ENCODE results near the gene RPUSD3. TPM values are rescaled to one million over a fixed set of nuclear protein-coding genes. Genes with fewer than 3 reads are reported as not detected.

Gene RPUSD3
- total RNA-seq, 1 experiment from 2014 or later = 53.2 TPM

GRCh38 chr3:9791790-9792404 is 51.9 kb downstream of the RPUSD3 start:
- H3K4me3 ChIP-seq = peak overlapping the region; percentile 84
- H3K79me2 ChIP-seq (ENCODE audit: low read depth) = peaks cover 52% of the 10 kb centered on the region
- DNase-seq = no peak
- H3K36me3 ChIP-seq (ENCODE audit: low read depth) = peaks cover 27% of the 10 kb centered on the region; the same call in 1 of the 2 replicates
- no peaks in the 10 kb centered on the region for H3K9me2 ChIP-seq (ENCODE audit: insufficient read depth)
- intact Hi-C loops (cut with micrococcal nuclease; ENCODE audit: unreplicated experiment) = loop anchor here (2.0 to 5.0 kb wide), 3 partner anchors 41 to 141 kb away; partner anchors contain the start of genes BRPF1 and CRELD1
- peak overlapping the region; percentile 89; the same call in 1 of the 2 replicates for H3K27ac ChIP-seq
- no peak for TF ChIP-seq EZH2 (IDR thresholded peaks at IDR 0.05; ENCODE audit: low read depth)
- TF ChIP-seq, protein P1, sequence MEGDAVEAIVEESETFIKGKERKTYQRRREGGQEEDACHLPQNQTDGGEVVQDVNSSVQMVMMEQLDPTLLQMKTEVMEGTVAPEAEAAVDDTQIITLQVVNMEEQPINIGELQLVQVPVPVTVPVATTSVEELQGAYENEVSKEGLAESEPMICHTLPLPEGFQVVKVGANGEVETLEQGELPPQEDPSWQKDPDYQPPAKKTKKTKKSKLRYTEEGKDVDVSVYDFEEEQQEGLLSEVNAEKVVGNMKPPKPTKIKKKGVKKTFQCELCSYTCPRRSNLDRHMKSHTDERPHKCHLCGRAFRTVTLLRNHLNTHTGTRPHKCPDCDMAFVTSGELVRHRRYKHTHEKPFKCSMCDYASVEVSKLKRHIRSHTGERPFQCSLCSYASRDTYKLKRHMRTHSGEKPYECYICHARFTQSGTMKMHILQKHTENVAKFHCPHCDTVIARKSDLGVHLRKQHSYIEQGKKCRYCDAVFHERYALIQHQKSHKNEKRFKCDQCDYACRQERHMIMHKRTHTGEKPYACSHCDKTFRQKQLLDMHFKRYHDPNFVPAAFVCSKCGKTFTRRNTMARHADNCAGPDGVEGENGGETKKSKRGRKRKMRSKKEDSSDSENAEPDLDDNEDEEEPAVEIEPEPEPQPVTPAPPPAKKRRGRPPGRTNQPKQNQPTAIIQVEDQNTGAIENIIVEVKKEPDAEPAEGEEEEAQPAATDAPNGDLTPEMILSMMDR (conservative IDR thresholded peaks at IDR 0.05) = no peak
- H3K4me2 ChIP-seq = peak overlapping the region; percentile 88
- BruUV-seq (replicated peaks) = TSS peak; percentile 71
- CTCF ChIA-PET = no interaction called here
- H3K4me1 ChIP-seq (replicated peaks; ENCODE audit: insufficient read depth) = peaks cover 16% of the 10 kb centered on the region
- no peaks in the 10 kb centered on the region for H3K27me3 ChIP-seq (ENCODE audit: insufficient read depth, low read depth)
- no peaks in the 10 kb centered on the region for H3K9me3 ChIP-seq (ENCODE audit: insufficient read depth, low read depth)
- H2AFZ ChIP-seq = peak overlapping the region; percentile 87
- H4K20me1 ChIP-seq (ENCODE audit: insufficient read depth) = peaks cover 25% of the 10 kb centered on the region
- H3F3A ChIP-seq (ENCODE audit: insufficient read depth, low read depth) = peaks cover 14% of the 10 kb centered on the region; the same call in 1 of the 2 replicates
- POLR2A ChIA-PET (ENCODE audit: unreplicated experiment) = interaction anchor here (1.0 kb wide), 1 partner anchor 52 kb away, joined by 8 read pairs; the partner anchor contains the start of gene RPUSD3

GRCh38 chr3:9791127-9791526 is 52.7 kb downstream of the RPUSD3 start:
- no peak overlapping the region for H3K27ac ChIP-seq
- H3K4me2 ChIP-seq = peak overlapping the region; percentile 88
- H3K27me3 ChIP-seq (ENCODE audit: insufficient read depth, low read depth) = no peaks in the 10 kb centered on the region
- peak overlapping the region; percentile 84; the same call in 1 of the 2 replicates for H3K4me3 ChIP-seq
- no peak overlapping the region for H2AFZ ChIP-seq
- DNase-seq = no peak
- intact Hi-C loops (cut with micrococcal nuclease; ENCODE audit: unreplicated experiment) = loop anchor here (5.0 kb wide), 1 partner anchor 59 kb away; the partner anchor contains the start of gene BRPF1
- POLR2A ChIA-PET (ENCODE audit: unreplicated experiment) = interaction anchor here (0.8 kb wide), 1 partner anchor 9 kb away, joined by 9 read pairs; no protein-coding TSS in a partner anchor
- no peaks in the 10 kb centered on the region for H3K9me3 ChIP-seq (ENCODE audit: insufficient read depth, low read depth)
- H3K79me2 ChIP-seq (ENCODE audit: low read depth) = peaks cover 47% of the 10 kb centered on the region
- H3K4me1 ChIP-seq (replicated peaks; ENCODE audit: insufficient read depth) = peaks cover 16% of the 10 kb centered on the region
- H3K9me2 ChIP-seq (ENCODE audit: insufficient read depth) = no peaks in the 10 kb centered on the region
- no TSS peak for BruUV-seq (replicated peaks)
- H3K36me3 ChIP-seq (ENCODE audit: low read depth) = peaks cover 32% of the 10 kb centered on the region
- H4K20me1 ChIP-seq (ENCODE audit: insufficient read depth) = peaks cover 23% of the 10 kb centered on the region; the same call in 1 of the 2 replicates
- TF ChIP-seq, protein P1 (conservative IDR thresholded peaks at IDR 0.05) = no peak
- TF ChIP-seq EZH2 (IDR thresholded peaks at IDR 0.05; ENCODE audit: low read depth) = no peak
- H3F3A ChIP-seq (ENCODE audit: insufficient read depth, low read depth) = peaks cover 14% of the 10 kb centered on the region; the same call in 1 of the 2 replicates
- CTCF ChIA-PET = no interaction called here

Other genes starting within 250 kb of the RPUSD3 start
- gene MTMR14, start 194.5 kb downstream of the RPUSD3 start, total RNA-seq (2021) = 39.4 and 42.1 TPM in 2 replicates
- not detected in 2 replicates for gene CPNE9, start 140.2 kb downstream of the RPUSD3 start, total RNA-seq (2021)
- 15.9 and 18.3 TPM in 2 replicates for gene BRPF1, start 112.3 kb downstream of the RPUSD3 start, total RNA-seq (2021)
- 22.1 and 24.3 TPM in 2 replicates for gene OGG1, start 94.1 kb downstream of the RPUSD3 start, total RNA-seq (2021)
- 2.0 and 3.1 TPM in 2 replicates for gene CAMK1, start 74.1 kb downstream of the RPUSD3 start, total RNA-seq (2021)
- gene TADA3, start 51.5 kb downstream of the RPUSD3 start, total RNA-seq (2021) = 72.4 and 99.1 TPM in 2 replicates
- 114 and 127 TPM in 2 replicates for gene ARPC4, start 50.9 kb downstream of the RPUSD3 start, total RNA-seq (2021)
- gene TTLL3, start 33.7 kb downstream of the RPUSD3 start, total RNA-seq (2021) = 21.7 and 35.8 TPM in 2 replicates
- 0.37 TPM in 1 of 2 replicates, not detected in the other for gene CIDEC, start 36.2 kb upstream of the RPUSD3 start, total RNA-seq (2021)
- gene JAGN1, start 46.6 kb upstream of the RPUSD3 start, total RNA-seq (2021) = 46.7 and 52.4 TPM in 2 replicates
- 22.7 and 23.8 TPM in 2 replicates for gene IL17RE, start 58.8 kb upstream of the RPUSD3 start, total RNA-seq (2021)
- gene IL17RC, start 73.1 kb upstream of the RPUSD3 start, total RNA-seq (2021) = 45.0 and 54.6 TPM in 2 replicates
- gene CRELD1, start 89.8 kb upstream of the RPUSD3 start, total RNA-seq (2021) = 30.7 TPM in 2 replicates
- gene PRRT3, start 108.4 kb upstream of the RPUSD3 start, total RNA-seq (2021) = 0.90 and 0.93 TPM in 2 replicates
- 36.1 and 57.5 TPM in 2 replicates for gene EMC3, start 142.8 kb upstream of the RPUSD3 start, total RNA-seq (2021)
- gene FANCD2, start 182.4 kb upstream of the RPUSD3 start, total RNA-seq (2021) = 35.7 and 52.2 TPM in 2 replicates